Prostate gland (tissue), 2 donors: ENCODE results near the gene AGBL4. TPM values are rescaled to one million over a fixed set of nuclear protein-coding genes. Genes with fewer than 3 reads are reported as not detected.

Experiments
- DNase-seq: peaks from one replicate; pipeline ENCODE4 v3.0.0-alpha.2; 2019; ENCODE audit warnings: low spot score
- H3K27ac ChIP-seq, 2 donors: fragments of 200-600 bp; sonication (generic); 2 replicates each; pipeline ENCODE4 v1.5.1; 2017 to 2019
- H3K27me3 ChIP-seq: fragments of 200-600 bp; sonication (generic); replicated peaks from 2 replicates; pipeline ENCODE4 v1.5.1; 2019; ENCODE audit not compliant: insufficient read depth
- H3K36me3 ChIP-seq, 2 donors: fragments of 200-600 bp; sonication (generic); 1 replicate in 1 of 2; 2 replicates in 1 of 2; pipeline versions ENCODE4 v1.5.1 to v1.8.1; 2017 to 2019
- H3K4me1 ChIP-seq: fragments of 200-600 bp; sonication (generic); replicated peaks from 2 replicates; pipeline ENCODE4 v1.5.1; 2019
- H3K4me3 ChIP-seq, 2 donors: fragments of 200-600 bp; sonication (generic); 2 replicates each; pipeline ENCODE4 v1.5.1; 2017 to 2019
- H3K9me3 ChIP-seq: fragments of 200-600 bp; sonication (generic); 2 replicates; pipeline ENCODE4 v1.5.1; 2017
- POLR2A ChIP-seq: fragments of 450-650 bp; IDR thresholded peaks from one replicate; pipeline ENCODE4 v1.6.1; 2016; ENCODE audit warnings: antibody characterized with exemption, mild to moderate bottlenecking
- POLR2AphosphoS5 ChIP-seq: sonication (generic); formaldehyde crosslinking; IDR thresholded peaks from one replicate; pipeline ENCODE4 v1.6.1; 2017; ENCODE audit warnings: antibody characterized with exemption
- WGBS: methylation state at CpG from one replicate; pipeline ENCODE4 v1.1.5; 2018; 5-methylcytosine and 5-hydroxymethylcytosine counted together
- intact Hi-C: fragments of 100-400 bp; cut with DNase I; formaldehyde crosslinking; loops from one replicate; pipeline ENCODE4 v1.14.2; 2022
- total RNA-seq, 2 donors: library from RNA; depleted of rRNA; stranded (reverse); fragments of >200 nt; gene quantifications; one replicate each; pipeline ENCODE4 v1.1.0, GENCODE V29; 2016
- TF ChIP-seq, protein P1 (sequence below), 4 experiments: fragments of 200-600 bp in 2 of 4; fragments of 450-650 bp in 2 of 4; sonication (generic) in 2 of 4; IDR thresholded peaks; 1 replicate in 3 of 4; 2 replicates in 1 of 4; pipeline ENCODE4 v1.5.1; 2016 to 2019; ENCODE audit warnings: antibody characterized with exemption in 4 of 4, mild to moderate bottlenecking in 2 of 4, moderate library complexity in 2 of 4

AGBL4 gene
- total RNA-seq, 2 donors from 2014 or later = 0.82 to 2.7 TPM

DNA sequence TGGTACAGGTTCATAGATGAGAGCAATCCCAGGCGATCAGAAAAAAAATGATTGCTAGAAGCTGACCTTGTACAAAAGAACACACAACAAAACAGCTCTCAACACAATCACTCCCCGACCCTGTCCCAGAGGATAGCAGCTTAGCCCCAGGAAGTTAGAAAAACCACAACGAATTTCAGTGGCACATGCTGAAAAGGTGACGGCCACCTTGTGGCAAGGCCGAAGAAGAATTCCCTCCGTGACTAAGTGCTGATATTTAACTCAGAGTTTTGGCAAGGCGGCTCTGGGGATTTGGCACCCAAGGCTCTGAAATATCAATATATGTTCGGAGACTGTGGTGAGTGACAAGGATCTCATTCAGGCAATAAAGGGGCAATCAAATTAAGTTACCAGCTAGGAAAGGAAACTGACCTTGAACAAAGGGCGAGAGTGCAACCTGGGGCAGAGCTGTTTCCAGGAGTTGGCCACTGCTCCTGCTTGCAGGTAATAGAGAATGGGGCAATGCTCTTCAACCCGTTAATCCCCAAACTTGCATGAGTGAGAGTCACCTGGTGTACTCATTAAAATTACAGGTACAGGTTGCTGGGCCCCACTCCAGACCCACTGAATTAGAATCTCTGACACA, 1343.2 kb downstream of the AGBL4 start:
- WGBS = 75% methylated on average over 10 of the region's 10 CpGs
- intact Hi-C loops = no loop called here
- no peak overlapping the region for H3K4me3 ChIP-seq
- H3K4me1 ChIP-seq = no peaks in the 10 kb centered on the region
- no peak overlapping the region for H3K27ac ChIP-seq
- H3K9me3 ChIP-seq = no peaks in the 10 kb centered on the region
- no peaks in the 10 kb centered on the region for H3K27me3 ChIP-seq
- TF ChIP-seq POLR2AphosphoS5 (no peak), POLR2A (no peak)
- TF ChIP-seq, protein P1, sequence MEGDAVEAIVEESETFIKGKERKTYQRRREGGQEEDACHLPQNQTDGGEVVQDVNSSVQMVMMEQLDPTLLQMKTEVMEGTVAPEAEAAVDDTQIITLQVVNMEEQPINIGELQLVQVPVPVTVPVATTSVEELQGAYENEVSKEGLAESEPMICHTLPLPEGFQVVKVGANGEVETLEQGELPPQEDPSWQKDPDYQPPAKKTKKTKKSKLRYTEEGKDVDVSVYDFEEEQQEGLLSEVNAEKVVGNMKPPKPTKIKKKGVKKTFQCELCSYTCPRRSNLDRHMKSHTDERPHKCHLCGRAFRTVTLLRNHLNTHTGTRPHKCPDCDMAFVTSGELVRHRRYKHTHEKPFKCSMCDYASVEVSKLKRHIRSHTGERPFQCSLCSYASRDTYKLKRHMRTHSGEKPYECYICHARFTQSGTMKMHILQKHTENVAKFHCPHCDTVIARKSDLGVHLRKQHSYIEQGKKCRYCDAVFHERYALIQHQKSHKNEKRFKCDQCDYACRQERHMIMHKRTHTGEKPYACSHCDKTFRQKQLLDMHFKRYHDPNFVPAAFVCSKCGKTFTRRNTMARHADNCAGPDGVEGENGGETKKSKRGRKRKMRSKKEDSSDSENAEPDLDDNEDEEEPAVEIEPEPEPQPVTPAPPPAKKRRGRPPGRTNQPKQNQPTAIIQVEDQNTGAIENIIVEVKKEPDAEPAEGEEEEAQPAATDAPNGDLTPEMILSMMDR (IDR thresholded peaks at IDR 0.05) = no peak
- DNase-seq = no peak
- no peaks in the 10 kb centered on the region for H3K36me3 ChIP-seq

DNA sequence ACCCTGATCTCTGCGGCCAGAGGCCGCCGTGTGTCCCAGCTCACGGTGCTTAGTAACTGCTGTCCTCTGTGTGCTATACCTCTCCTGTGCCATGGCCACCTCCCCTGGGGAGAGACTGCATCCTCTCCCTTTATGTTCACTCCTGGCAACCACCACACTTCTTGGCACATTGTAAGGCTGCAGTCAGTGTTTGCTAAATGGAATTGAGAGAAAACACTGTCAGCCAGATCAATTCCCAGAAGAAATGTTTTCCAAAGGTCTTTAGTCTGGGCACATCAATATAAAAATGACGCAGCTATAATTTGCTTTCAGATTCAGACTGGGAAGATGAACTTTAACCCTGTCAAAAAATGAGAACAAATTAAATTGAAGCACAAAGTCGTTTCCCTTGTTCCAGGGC, 1343.9 kb downstream of the AGBL4 start:
- Histone ChIP-seq H3K27me3 (no peaks in the 10 kb centered on the region), H3K4me1 (no peaks in the 10 kb centered on the region), H3K4me3 (no peak overlapping the region), H3K36me3 (no peaks in the 10 kb centered on the region), H3K27ac (no peak overlapping the region), H3K9me3 (no peaks in the 10 kb centered on the region)
- intact Hi-C loops = loop anchor here (10.0 kb wide), 1 partner anchor 135 kb away; no protein-coding TSS in a partner anchor
- TF ChIP-seq, protein P1 (IDR thresholded peaks at IDR 0.05) = no peak
- TF ChIP-seq POLR2AphosphoS5 = no peak
- no peak for TF ChIP-seq POLR2A
- DNase-seq = no peak
- WGBS = 82% methylated on average over 6 of the region's 6 CpGs

DNA sequence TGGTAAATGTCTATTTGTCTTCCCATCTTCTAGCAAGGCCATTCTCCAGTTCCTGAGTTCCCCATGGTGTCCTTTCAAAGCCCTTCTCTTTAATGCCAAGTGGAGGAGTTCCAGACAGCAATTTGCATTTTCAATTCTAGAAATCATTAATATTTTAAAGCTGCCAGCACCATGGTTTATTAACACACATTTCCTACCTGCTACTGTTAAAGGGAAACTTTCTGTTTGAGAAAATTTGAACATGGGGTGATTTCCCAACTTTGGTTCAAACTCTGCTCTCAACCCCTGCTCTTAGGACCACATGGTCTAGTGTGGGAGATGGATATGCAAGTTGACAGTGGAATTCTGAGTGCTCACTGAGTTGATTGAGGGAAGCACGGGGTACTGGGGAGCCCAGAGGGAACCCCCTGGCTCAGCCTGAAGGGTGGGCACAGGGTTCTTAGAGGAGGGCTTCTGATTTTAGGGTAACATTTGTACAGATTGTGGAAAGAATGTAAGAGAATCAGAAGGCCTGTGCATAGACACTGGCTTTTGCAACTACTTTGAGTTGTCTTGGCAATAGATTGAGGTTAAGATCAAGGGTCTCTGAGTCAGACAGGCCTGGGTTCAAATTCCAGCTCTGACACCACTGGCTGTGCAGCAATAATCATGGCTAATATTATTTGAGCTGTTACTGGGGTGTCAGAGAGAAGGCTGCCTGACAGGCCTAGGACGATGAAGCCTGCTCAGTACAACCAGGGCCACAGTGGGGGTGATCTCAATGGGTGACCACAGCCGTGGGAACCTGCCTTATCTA, 1344.8 kb downstream of the AGBL4 start:
- DNase-seq = no peak
- 82% methylated on average over 3 of the region's 3 CpGs for WGBS
- Histone ChIP-seq H3K4me1 (no peaks in the 10 kb centered on the region), H3K36me3 (no peaks in the 10 kb centered on the region), H3K27me3 (no peaks in the 10 kb centered on the region), H3K4me3 (no peak overlapping the region), H3K27ac (no peak overlapping the region), H3K9me3 (no peaks in the 10 kb centered on the region)
- TF ChIP-seq, protein P1 (IDR thresholded peaks at IDR 0.05) = no peak
- TF ChIP-seq POLR2AphosphoS5 = no peak
- TF ChIP-seq POLR2A = no peak
- intact Hi-C loops = loop anchor here (10.0 kb wide), 1 partner anchor 136 kb away; no protein-coding TSS in a partner anchor

DNA sequence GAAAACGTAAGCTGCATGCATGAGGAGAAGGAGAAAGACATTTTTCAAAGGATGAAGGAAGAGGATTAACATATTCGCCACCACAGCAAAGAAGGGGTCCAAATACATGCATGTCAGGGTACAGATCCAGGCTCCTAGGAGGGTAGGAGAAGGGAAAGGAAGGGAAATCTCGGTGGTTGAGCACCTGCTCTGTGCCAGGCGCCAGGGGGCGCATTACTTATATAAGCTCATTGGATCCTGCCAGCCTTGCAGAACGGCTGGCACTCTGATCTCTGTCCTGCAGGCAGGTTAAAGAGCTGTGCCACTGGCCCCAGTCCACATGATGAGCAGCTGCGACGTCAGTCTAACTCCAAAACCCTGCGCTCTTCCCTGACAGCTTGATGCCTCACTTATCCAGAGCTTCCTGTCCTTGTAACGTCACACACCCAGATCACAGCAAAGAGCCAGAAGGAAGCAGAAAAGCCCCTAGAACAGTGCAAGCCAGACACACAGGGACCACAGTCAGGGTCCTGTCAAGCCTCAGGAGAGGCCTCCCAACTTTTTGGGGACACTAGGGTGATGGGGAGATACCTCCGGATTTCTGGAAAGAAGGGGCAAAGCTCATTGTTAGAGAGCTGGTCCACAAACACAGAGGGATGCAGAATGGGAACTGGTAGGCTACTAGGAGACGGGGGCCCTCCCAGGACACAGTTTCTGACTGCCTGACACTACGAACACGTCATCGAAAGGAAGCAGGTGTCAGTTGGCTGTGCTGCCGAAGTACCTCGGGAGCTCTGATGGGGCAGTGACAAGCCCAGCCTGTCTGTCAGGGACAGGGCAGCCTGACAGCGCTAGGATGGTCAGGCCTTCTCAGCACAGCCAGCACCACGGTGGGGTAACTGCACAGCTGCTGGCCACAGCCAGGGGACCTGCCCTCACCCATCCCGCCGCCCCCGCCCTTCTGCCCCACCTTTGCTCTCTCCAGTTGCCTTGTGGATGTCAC, 1346.2 kb downstream of the AGBL4 start:
- Histone ChIP-seq H3K4me1 (no peaks in the 10 kb centered on the region), H3K36me3 (no peaks in the 10 kb centered on the region), H3K4me3 (no peak overlapping the region), H3K27ac (no peak overlapping the region), H3K27me3 (no peaks in the 10 kb centered on the region), H3K9me3 (no peaks in the 10 kb centered on the region)
- intact Hi-C loops = loop anchor here (10.0 kb wide), 1 partner anchor 137 kb away; no protein-coding TSS in a partner anchor
- no peak for TF ChIP-seq POLR2AphosphoS5
- TF ChIP-seq, protein P1 (IDR thresholded peaks at IDR 0.05) = peak in 3 of 4 experiments; percentile 48 to 79 (median 78)
- WGBS = 58% methylated on average over 21 of the region's 22 CpGs
- peak; percentile 71 for DNase-seq
